Stimulated activated CD4-positive, alpha-beta T cell treated with anti-CD3 and anti-CD28 coated beads, Interleukin-1b, Interleukin-23, amount 100 ng/mL, for 1 hour (primary cell): ENCODE data around the gene HIVEP1.
A peak's percentile ranks its signal among the peaks of the same experiment; 100 is the strongest.

Experiments
- DNase-seq, 2 donors: peaks; one replicate each; pipeline ENCODE4 v3.0.0-alpha.2; 2020; ENCODE audit warnings: low read depth in 2 of 2

HIVEP1 gene

GRCh38 chr6:11994875-11995461 lies 17.1 kb upstream of the HIVEP1 start:
- no peak for DNase-seq

GRCh38 chr6:11996751-11997150 lies 15.4 kb upstream of the HIVEP1 start:
- no peak for DNase-seq

- DNase-seq: no peak
These were observed 12.9 kb upstream of the HIVEP1 start for GRCh38 chr6:11999246-11999645.

GRCh38 chr6:12000174-12000573 lies 11.9 kb upstream of the HIVEP1 start:
- DNase-seq: no peak

- DNase-seq: no peak
These were observed 11.0 kb upstream of the HIVEP1 start for GRCh38 chr6:12001004-12001705.

- DNase-seq: no peak
These were observed 10.2 kb upstream of the HIVEP1 start for GRCh38 chr6:12001706-12002435.

- DNase-seq: no peak
These were observed 4.6 kb upstream of the HIVEP1 start for GRCh38 chr6:12007473-12007872.

GRCh38 chr6:12007887-12008286 lies 4.2 kb upstream of the HIVEP1 start:
- DNase-seq: no peak

GRCh38 chr6:12008366-12009179 lies 3.5 kb upstream of the HIVEP1 start:
- peak; percentile 56 to 68 for DNase-seq

GRCh38 chr6:12009180-12009685 lies 2.9 kb upstream of the HIVEP1 start:
- DNase-seq: no peak

- no peak for DNase-seq
These were observed 2.1 kb upstream of the HIVEP1 start for GRCh38 chr6:12009876-12010634.

- DNase-seq: peak in 1 of 2 donors; percentile 19
These were observed 1.4 kb upstream of the HIVEP1 start for GRCh38 chr6:12010635-12011275.

- peak; percentile 92 to 96 for DNase-seq
These were observed 655 bp upstream of the HIVEP1 start for GRCh38 chr6:12011276-12012037.

- DNase-seq: peak in 1 of 2 donors; percentile 60
These were observed 620 bp downstream of the HIVEP1 start for GRCh38 chr6:12012558-12013306.

GRCh38 chr6:12013307-12013719 lies 1.2 kb downstream of the HIVEP1 start:
- DNase-seq: no peak

GRCh38 chr6:12014027-12014872 lies 2.1 kb downstream of the HIVEP1 start:
- DNase-seq: no peak

GRCh38 chr6:12014873-12015149 lies 2.7 kb downstream of the HIVEP1 start:
- DNase-seq: no peak

- no peak for DNase-seq
These were observed 5.2 kb downstream of the HIVEP1 start for GRCh38 chr6:12017263-12017662.
